Ovary (tissue), 9 donors: Measurements from ENCODE around the gene GPSM1. TPM values are rescaled to one million over a fixed set of nuclear protein-coding genes. Genes with fewer than 3 reads are reported as not detected.

Source experiments
- DNase-seq, 5 donors: peaks; one replicate each; pipeline ENCODE4 v3.0.0-alpha.2; 2019 to 2020
- H3K27ac ChIP-seq, 2 donors: fragments of 200-600 bp; one replicate each; pipeline versions ENCODE4 v1.5.1 to v1.8.0; 2019 to 2022
- H3K27me3 ChIP-seq: fragments of 200-600 bp; one replicate; pipeline ENCODE4 v1.8.0; 2022
- H3K36me3 ChIP-seq: fragments of 200-600 bp; sonication (generic); one replicate; pipeline ENCODE4 v1.5.1; 2019
- H3K4me1 ChIP-seq: one replicate; pipeline ENCODE4 v1.8.1; 2013; ENCODE audit warnings: mild to moderate bottlenecking, moderate library complexity; ENCODE audit not compliant: insufficient read depth
- H3K4me3 ChIP-seq: fragments of 200-600 bp; sonication (generic); one replicate; pipeline ENCODE4 v1.5.1; 2017
- H3K9me3 ChIP-seq, 2 donors: fragments of 200-600 bp in 1 of 2; sonication (generic) in 1 of 2; one replicate each; pipeline versions ENCODE4 v1.5.1 to v1.8.1; 2013 to 2019; ENCODE audit warnings: mild to moderate bottlenecking in 1 of 2, moderate library complexity in 1 of 2
- CTCF ChIP-seq, 3 donors: fragments of 450-650 bp in 2 of 3; fragments of 200-600 bp in 1 of 3; IDR thresholded peaks; one replicate each; pipeline versions ENCODE4 v1.5.1 to v1.8.0; 2016 to 2022; ENCODE audit warnings: antibody characterized with exemption in 3 of 3, mild to moderate bottlenecking in 1 of 3
- EP300 ChIP-seq: sonication (generic); formaldehyde crosslinking; IDR thresholded peaks from one replicate; pipeline ENCODE4 v1.6.1; 2017; ENCODE audit warnings: antibody characterized with exemption
- POLR2A ChIP-seq: fragments of 450-650 bp; IDR thresholded peaks from one replicate; pipeline ENCODE4 v1.6.1; 2017; ENCODE audit warnings: antibody characterized with exemption, mild to moderate bottlenecking, moderate library complexity
- WGBS, 3 donors: extraction: QIAGEN DNeasy Blood & Tissue Kit in 1 of 3; methylation state at CpG; one replicate each; pipeline versions ENCODE4 v1.1.5 to v1.1.7; 2013 to 2017; 5-methylcytosine and 5-hydroxymethylcytosine counted together
- intact Hi-C, 4 donors: fragments of 100-400 bp; cut with DNase I; formaldehyde crosslinking; loops; one replicate each; pipeline versions ENCODE4 v1.11.0 to v1.15.1; 2022 to 2023
- polyA plus RNA-seq, 2 donors: library from polyadenylated mRNA; stranded (reverse); fragments of 200-250 nt in 1 of 2; fragments of 350-450 nt in 1 of 2; fragmentation: Illumina TruSeq in 1 of 2; extraction: RNeasy Lipid Tissue Mini Kit (QIAGEN cat#74804) in 1 of 2; gene quantifications; one replicate each; pipeline ENCODE4 v1.2.3, GENCODE V29; 2013 to 2014
- total RNA-seq, 7 donors: library from RNA; depleted of rRNA in 2 of 7; stranded (reverse); fragments of >200 nt in 2 of 7; fragmentation: NEBNext Ultra II Directional in 3 of 7; extraction: Animal tissue kit (Norgen Biotek cat#: 25700) in 3 of 7; gene quantifications; one replicate each; pipeline versions ENCODE4 v1.1.0 to v1.2.4, GENCODE V29; 2016 to 2023
- donor health status: DM: no; HTN: no; CAD: no; lungs with moderate emphysema.
- donor health status: DM: no; HTN: no; CAD: no.
- donor health status: Bipolar disorder and iron deficiency.
- donor health status: DM: yes; HTN: yes; CAD: no.
- donor health status: DM: no; HTN: no; CAD: no.
- donor health status: DM: yes; HTN: yes; CAD: no.

Gene GPSM1
- total and polyA plus RNA-seq, 9 donors = 0.57 to 65.4 (median 36.3) TPM

GRCh38 chr9:136381966-136382513 is 54.7 kb downstream of the GPSM1 start:
- Histone ChIP-seq H3K27me3 (no peaks in the 10 kb centered on the region), H3K9me3 (no peaks in the 10 kb centered on the region), H3K4me3 (no peak overlapping the region), H3K27ac (no peak overlapping the region), H3K4me1 (no peaks in the 10 kb centered on the region), H3K36me3 (no peaks in the 10 kb centered on the region)
- no peak for DNase-seq
- intact Hi-C loops = loop anchor here in 1 of 4 donors (10.0 kb wide), 1 partner anchor 237 kb away; no protein-coding TSS in a partner anchor
- 84 to 90% (median 88%) methylated on average over 21 to 25 of the region's 25 CpGs for WGBS, 3 donors
- TF ChIP-seq POLR2A (no peak), EP300 (no peak), CTCF (IDR thresholded peaks at IDR 0.05) (no peak)

- Histone ChIP-seq H3K36me3 (no peaks in the 10 kb centered on the region), H3K4me1 (no peaks in the 10 kb centered on the region), H3K9me3 (no peaks in the 10 kb centered on the region), H3K4me3 (no peak overlapping the region), H3K27me3 (no peaks in the 10 kb centered on the region), H3K27ac (no peak overlapping the region)
- intact Hi-C loops = loop anchor here in 1 of 4 donors (10.0 kb wide), 1 partner anchor 239 kb away; no protein-coding TSS in a partner anchor
- WGBS, 3 donors = 91 to 94% (median 92%) methylated on average over 20 of the region's 20 CpGs
- TF ChIP-seq POLR2A = no peak
- TF ChIP-seq EP300 = no peak
- TF ChIP-seq CTCF (IDR thresholded peaks at IDR 0.05) = no peak
- DNase-seq = no peak
Observed at GRCh38 chr9:136383436-136383835, 56.1 kb downstream of the GPSM1 start.

DNA sequence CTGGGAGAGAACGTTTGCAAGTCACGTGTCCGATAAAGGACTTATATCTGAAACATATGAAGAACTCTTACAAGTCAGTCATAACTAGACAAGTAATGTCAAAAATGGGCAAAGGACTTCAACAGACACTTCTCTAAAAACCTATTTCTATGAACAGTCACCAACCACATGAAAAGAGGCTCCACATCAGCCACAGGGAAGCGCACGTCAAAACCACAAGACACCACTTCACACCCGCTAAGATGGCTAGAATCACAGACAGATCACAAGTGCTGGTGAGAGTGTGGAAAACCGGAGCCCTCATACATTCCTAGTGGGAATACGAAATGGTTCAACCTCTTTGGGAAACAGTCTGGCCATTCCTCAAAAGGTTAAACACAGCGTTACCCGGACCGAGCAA is 57.7 kb downstream of the GPSM1 start:
- TF ChIP-seq POLR2A (no peak), EP300 (no peak), CTCF (IDR thresholded peaks at IDR 0.05) (no peak)
- 90 to 92% (median 92%) methylated on average over 11 of the region's 11 CpGs for WGBS, 3 donors
- H3K27ac ChIP-seq = no peak overlapping the region
- H3K27me3 ChIP-seq = no peaks in the 10 kb centered on the region
- H3K9me3 ChIP-seq = no peaks in the 10 kb centered on the region
- no peaks in the 10 kb centered on the region for H3K4me1 ChIP-seq
- intact Hi-C loops = loop anchor here in 1 of 4 donors (10.0 kb wide), 1 partner anchor 240 kb away; no protein-coding TSS in a partner anchor
- no peaks in the 10 kb centered on the region for H3K36me3 ChIP-seq
- H3K4me3 ChIP-seq = no peak overlapping the region
- DNase-seq = no peak

- Histone ChIP-seq H3K4me3 (no peak overlapping the region), H3K27ac (no peak overlapping the region), H3K36me3 (no peaks in the 10 kb centered on the region), H3K9me3 (no peaks in the 10 kb centered on the region), H3K27me3 (no peaks in the 10 kb centered on the region), H3K4me1 (no peaks in the 10 kb centered on the region)
- no peak for DNase-seq
- TF ChIP-seq CTCF (IDR thresholded peaks at IDR 0.05) (no peak), POLR2A (no peak), EP300 (no peak)
- intact Hi-C loops = loop anchor here in 1 of 4 donors (10.0 kb wide), 1 partner anchor 241 kb away; no protein-coding TSS in a partner anchor
- 90 to 95% (median 91%) methylated on average over 13 of the region's 13 CpGs for WGBS, 3 donors
Observed at GRCh38 chr9:136386018-136386417, 58.7 kb downstream of the GPSM1 start.
